Stimulated activated CD8-positive, alpha-beta memory T cell treated with anti-CD3 and anti-CD28 coated beads, Interleukin-15, amount 100 ng/mL, for 24 hours (primary cell): ENCODE results near the gene INSR.

Experiments
- DNase-seq: peaks from one replicate; pipeline ENCODE4 v3.0.0-alpha.2; 2020; ENCODE audit warnings: low read depth

Gene INSR

DNA sequence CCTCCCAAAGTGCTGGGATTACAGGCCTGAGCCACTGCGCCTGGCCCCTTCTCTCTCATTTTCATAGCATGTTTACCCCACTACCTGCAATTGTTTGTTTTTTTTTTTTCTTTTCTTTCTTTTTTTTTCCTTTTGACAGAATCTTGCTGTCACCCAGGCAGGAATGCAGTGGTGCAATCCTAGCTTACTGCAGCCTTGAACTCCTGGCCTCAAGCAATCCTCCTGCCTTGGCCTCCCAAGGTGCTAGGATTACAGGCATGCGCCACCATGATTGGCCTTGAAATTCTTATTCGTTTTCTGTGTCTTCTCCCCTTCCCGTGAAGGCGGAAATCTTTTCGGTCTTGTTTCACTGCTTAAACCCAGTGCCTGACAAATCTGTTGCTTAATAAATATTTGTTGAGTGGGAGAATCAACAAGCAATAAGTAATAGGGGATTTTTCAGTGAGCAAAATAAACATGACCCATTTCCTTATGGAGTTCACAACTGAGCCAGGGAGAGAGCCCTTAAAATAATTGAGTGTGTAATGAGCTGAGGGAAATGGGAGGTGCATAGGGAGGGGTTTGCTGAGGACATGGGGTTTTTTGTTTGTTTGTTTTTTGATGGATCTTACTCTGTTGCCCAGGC is 1.8 kb upstream of the INSR start:
- no peak for DNase-seq

DNA sequence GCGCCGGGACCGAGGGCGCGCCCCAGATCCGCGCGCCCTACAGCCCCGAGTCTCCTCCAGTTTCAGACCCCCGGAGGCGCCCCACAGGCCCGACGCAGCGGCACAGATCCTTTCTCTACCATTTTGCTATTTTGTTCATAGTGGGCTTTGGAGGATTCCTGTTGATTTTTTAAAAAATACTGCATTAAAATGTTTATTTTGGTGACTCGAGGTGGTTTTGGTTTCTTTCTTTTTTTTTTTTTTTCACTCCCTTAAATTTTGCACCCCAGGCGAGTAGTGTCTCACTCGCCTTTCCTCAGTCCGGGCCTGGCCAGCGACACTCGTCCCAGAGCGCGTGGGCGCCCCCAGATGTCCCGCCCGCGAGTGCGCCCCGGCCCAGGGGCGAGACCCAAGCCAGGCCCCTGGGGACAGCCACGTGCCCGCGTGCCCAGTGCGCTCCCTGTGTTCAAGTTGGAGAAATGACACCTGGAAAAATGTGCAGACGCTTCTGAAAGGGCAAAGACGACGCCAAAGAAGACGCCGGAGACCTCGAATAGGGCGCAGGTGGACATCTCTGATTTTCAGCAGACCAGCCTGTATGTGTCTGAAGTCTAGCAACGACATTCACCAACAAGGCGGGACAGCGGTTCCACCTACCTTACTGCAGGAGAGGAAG is 471 bp upstream of the INSR start:
- no peak for DNase-seq

DNA sequence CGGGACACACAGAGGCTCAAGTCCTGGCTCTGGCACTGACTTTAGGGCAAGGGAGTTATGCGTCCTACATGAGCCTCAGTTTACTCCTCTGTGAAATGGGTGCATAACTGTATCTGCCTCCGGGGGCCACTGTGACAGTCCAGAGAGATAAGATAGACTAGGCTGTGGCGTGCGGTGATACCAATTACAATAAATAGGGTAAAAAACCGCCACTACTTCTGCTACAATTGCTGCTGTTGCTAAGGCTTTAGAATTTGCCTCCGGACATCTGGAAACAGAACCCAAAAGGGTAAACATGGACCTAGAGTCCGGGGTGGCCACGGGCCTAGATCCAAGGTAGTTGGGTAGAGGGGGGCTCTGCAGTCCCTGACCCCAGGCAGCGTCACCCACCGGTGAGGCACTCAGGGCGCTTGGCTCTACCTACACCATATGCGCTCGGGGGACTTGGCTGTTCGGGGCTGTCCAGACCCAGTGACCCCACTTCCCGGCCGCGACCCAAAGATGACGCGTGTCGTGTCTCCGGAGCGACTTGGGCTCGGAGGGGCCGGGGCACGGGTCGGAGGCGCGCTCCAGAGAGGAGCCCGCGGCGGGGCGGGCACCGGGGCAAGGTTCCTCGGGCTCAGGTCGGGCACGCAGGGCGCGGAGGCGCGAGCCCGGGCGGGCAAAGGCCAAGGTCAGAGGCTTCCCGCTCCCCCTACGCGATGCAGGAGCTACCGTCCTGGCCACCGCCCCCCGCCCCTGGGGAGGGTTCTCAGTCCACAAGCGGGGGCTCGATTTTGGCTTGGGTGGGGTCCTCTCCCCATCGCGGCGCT is 1.1 kb downstream of the INSR start:
- DNase-seq, result no peak

DNA sequence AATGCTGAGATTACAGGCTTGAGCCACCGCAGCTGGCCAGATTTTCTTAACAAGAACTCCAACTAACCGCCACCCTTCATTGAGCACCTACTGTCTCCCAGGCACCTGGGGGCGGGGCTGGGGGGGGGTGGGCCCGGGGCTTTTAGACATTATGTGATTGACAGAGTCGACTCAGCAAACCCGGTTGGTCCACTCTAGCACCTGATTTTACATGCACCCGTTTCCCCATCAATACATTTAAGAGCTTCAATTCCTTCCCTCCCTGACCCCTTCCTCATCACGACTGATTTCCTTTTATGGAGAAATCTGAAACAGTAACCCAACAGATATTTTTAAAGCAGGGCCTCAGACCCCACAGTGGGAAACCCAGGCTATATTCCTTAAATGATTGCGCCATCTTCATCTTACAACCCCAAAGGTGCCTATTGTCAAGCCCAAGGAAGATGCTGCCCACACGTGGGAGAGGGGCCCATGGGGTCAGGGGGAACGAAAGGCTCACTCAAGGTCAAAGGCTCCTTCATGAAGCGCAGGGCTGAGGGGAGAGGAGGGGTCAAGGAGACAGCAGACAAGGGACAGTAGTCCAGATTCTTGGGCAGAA is 1.8 kb downstream of the INSR start:
- DNase-seq, result no peak

DNA sequence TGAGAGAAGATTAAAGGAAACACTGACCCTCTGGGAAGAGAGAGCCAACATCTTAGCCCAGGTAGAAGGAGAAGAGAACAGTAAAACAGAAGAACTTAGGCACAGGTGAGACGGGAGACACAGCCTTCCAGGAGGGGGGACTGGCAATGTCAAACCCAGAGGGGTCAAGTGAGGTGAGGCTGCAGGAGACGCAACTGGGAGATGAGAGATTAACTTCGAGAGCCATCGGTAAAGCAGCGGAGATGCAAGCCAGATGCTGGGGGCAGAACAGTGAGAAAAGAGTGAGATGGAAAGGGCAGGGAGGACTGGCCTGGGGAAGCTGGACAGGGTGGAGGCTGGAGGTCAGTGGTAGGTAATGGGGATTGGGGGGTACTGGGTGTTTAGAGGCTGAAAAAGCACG is 5.2 kb downstream of the INSR start:
- no peak for DNase-seq

DNA sequence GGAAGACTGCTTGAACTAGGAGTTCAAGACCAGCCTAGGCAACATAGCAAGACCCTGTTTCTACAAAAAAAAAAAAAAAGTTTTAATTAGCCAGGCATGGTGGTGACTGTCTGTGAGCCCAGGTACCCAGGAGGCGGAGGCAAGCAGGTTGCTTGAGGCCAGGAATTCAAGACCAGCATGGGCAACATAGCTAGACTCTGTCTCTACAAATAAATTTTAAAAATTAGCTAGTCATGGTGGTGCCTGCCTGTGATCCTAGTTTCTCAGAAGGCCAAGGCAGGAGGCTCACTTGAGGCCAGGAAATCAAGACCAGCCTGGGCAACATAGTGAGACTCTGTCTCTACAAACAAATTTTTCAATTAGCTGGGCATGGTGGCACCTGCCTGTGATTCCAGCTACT is 6.1 kb downstream of the INSR start:
- DNase-seq, result no peak

DNA sequence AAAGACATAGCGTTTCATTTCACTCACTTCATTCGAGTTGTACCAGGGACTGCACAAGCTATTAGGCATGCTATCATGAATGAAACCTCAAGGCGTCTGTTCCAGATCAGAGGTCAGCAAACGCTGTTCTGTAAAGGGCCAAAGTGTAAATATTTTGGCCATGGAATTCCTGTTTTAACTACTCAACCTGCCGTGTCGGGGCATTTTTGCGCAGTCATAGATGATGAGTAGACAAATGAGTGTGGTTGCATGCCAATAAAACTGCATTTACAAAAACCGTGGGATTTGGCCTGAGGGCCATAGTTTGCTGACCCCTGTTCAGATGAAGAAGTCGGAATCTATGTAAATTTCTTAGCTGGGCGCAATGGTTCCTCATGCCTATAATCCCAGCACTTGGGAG is 6.5 kb downstream of the INSR start:
- DNase-seq, result no peak

DNA sequence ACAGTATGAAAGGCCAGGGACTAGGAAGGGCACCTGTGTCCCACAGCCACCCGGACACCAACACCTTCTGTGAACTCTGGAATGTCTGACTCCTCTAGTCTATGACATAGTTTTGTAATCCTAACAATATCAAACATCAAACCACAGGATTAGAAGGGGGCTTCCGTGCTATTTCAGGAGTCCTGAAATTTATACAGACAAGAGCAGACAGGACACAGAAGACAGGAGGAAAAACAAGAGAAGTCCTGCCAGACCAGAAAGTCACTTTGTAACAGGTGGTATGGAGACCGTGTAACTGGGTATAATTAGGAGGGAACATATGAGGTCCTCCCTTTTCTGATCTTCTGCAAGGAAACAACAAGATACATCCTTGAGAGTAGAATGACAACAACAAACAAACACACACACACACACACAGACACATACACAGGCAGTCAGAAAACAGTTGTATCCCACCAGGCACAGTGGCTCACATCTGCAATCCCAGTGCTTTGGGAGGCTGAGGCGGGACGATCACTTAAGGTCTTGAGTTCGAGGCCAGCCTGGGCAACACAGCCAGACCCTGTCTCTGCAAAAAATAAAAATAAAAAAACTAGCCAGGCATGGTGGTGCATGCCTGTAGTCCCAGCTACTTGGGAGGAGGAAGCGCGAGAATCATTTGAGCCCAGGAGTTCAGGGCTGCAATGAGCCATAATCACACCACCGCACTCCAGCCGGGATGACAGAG is 13.1 kb downstream of the INSR start:
- no peak for DNase-seq

DNA sequence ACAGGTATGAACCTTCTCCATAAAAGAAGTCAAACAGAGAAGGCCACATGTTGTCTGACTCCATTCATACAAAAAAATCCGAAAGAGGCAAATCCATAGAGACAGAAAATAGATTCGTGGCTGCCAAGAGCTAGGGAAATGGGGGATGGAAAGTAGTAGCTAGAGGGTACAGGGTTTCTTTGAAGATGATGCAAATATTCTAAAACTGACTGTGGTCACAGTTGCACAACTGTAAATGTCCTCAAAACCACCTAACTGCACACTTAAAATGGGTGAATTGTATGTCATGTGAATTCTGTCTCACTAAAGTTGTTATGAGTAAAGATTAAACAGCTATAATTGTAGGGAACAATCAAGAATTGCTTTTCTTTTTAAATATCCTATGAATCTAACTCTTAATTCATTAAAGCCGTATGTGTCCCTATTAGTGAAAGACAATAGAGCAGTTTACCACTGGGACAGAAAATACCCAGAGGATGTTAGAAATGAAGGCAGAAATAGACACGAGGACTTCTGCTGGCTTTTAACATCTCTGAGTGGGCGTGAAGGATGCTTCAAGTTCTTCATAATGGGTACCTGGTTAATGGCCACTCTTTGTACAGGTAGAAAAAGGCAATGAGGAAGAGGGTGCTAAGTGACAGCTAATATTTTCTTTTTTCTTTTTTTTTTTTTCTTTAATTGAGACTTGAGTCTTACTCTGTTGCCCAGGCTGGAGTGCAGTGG is 21.2 kb downstream of the INSR start:
- DNase-seq, result no peak

DNA sequence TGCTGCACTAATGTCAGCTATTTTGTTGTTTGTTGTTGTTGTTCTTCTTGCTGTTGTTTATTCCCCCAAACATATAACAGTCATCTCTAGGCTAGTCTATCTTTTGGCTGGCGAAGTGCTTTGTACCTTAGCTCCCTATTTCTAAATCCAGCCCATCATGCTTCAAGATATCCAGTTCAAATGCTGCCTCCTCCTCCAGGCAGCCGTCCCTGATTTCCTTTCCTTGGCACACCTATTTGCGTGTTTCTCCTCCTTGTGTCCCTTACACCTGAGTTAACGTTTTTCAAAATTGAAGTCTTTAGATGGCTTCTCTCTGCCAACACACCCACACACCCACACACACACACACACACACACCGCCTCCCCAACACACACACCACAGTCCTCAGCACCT is 25.5 kb downstream of the INSR start:
- no peak for DNase-seq

DNA sequence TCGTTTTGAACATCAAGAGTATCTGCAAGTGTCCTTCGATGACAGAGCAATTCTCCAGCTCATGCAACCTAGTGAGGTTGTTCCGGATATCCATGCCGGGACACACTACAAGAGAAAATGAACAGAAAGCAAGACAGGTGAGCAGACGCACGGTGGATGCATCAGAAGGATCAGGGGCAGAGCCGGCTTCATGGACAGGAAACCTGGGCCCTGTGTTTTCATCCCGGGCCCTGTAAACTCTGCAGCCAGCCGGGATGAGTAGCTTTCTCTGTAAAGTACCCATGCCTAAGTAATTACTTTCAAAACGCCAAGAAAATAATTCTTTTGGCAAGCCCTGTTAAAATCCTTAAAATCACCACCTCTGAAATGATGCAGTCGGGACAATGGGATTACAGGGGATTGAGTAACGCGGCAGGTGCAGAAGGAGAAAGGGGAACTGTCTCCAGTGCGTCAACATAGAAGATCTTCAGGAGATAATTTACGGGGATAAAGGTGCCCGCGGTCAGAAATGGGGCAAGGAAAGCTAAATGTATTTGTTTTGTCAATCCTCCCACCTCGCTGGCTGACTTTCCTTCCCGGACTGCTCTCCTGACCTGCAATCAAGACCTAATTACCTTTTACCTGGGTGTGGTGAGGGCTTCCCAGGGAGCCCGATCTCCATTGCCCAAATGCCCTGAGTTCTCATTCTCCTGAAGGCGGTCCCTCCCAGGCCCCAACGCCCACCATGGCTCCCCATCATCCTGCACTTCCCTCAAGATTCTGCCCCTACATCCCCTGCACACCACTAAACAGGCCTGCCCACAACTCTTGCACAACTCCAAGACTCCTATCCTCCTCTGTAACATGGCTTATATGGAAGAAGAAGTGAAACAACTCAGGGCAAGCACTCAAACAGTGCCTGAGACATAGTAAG is 26.2 kb downstream of the INSR start:
- no peak for DNase-seq

DNA sequence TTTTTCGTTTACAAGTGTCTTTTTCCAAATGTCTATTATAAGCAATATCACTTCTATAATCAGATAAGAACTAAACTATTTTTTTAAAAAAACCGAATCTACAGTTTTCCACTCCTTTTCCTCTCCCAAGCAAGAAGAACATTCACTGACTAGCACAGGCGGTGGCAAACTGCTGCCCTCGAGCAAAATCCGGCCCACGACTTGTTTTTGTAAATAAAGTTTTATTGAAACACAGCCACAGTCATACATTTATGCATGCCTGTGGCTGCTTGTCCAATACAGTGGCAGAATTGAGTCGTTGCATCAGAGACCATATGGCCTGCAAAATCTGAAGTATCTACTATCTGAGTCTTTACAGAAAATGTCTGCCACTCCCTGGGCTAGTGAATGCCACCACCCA is 27.4 kb downstream of the INSR start:
- DNase-seq, result no peak

DNA sequence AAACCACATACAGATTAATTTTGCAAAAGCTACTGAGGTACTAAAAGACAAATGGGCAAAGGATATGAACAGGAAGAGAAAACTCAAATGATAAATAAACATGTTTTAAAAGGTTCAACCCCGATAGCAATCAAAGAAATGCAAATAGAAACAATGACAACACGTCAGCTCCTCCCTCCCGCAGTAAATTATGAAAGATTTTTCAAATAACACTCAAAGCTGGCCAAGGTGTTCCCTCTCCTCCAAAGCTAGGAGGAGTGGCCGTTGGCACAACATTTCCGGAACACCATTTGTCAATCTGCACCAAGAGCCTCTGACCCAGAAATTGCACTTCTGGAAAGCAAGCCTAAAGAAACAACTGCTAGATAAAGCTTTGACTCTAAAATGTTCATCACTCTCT is 28.3 kb downstream of the INSR start:
- no peak for DNase-seq

DNA sequence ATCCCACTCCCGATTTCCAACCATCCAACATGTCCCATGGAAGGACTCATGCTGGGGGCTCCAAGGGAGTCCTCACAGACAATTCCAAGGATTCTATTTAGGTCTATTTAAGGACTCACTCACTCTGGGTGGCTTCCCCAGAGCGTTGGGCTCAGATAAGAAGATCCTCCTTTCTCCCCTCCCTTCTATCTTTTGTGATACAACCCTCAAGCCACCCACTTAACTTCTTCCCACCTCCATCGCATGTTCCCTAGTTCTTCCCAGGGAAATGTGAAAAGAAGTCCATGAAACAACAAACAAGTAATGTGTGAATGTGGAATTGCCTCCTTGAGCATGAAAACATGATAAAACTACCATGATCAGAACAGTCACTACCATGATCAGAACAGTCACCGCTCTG is 29.4 kb downstream of the INSR start:
- no peak for DNase-seq

DNA sequence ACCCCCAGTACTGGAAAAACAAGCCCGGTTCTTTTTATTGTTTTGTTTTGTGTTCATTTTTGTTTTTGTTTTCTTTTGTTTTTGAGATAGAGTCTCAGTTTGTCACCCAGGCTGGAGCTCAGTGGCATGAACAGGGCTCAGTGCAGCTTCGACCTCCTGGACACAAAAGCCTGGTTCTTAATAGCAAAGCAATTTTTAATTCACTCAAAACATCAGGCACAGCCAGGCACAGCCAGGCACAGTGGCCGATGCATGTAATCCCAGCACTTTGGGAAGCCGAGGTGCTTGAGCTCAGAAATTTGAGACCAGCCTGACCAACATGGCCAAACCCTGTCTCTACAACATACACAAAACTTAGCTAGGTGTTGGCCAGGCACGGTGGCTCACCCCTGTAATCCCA is 30.7 kb downstream of the INSR start:
- no peak for DNase-seq

DNA sequence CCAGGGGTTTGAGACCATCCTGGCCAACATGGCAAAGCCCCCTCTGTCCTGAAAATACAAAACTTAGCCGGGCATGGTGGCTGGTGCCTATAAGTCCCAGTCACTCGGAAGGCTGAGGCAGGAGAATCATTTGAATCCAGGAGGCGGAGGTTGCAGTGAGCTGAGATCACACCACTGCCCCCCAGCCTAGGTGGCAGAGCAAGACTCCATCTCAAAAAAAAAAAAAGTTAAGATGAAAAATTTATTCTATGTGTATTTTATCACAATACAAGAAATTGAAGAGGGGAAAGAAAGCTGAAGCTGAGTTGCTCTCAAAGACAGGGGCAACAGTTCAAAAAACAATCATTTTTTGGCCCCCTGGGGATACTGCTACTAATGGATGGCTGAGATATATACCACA is 31.1 kb downstream of the INSR start:
- no peak for DNase-seq

DNA sequence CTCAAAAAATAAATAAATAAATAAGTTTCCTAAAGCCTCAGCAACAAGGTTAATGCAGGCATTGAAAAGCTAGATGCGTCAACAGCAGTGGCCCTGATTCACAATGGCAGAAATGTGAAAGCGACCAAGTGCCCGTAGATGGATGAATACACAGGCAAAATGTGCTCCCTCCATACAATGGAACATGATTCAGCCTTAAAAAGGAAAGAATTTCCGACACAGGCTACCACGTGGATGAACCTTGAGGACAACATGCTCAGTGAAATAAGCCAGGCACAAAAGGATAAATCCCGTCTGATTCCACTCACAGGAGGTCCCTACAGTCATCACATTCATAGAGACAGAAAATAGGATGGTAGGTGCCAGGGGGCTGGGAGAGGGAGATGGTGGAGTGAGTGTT is 31.7 kb downstream of the INSR start:
- DNase-seq, result no peak

DNA sequence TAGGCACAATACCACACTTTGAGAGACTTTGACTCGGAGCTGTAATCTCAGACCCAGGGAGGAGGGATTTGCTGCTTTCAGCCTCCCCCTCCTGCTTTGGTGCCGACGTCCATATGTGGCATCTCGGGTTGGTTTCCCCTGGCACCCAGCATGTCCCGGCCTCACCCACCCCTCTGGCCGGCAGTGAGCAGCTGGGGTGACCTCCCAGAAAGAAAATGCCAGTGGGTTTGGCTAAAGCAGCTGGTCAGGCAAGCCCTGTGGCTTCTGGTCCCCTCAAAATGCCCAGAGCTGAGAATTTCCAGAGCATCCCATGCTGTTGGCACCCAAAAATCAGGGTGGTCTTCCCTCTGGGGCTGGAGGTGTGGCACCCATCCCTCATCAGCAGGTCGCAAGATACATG is 34.1 kb downstream of the INSR start:
- no peak for DNase-seq

DNA sequence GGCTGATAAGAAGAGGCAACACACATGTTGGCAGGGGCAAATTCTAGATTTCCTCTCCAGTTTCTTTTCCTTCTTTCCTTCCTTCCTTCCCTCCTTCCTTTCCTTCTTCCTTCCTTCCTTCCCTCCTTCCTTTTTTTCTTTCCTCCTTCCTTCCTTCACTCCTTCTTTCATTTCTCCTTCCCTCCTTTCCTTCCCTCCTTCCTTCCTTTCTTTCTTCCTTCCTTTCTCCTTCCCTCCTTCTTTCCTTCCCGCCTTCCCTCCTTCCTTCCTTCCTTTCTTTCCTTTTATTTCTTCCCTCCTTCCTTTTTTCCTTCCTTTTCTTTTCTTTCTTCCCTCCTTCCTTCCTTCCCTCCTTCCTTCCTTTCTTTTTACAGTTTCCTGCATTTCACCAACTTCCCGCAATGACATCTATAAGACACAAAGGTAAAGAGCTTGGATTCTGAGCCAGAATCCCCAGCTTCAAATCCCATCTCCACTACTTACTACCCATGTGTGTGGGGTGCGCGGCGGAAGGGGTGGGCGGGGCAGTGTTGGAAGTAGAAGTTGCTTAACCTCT is 35.3 kb downstream of the INSR start:
- no peak for DNase-seq
